Activated naive CD4-positive, alpha-beta T cell treated with anti-CD3 and anti-CD28 coated beads for 36 hours (primary cell): ENCODE data around the gene PAX9. TPM values are rescaled to one million over a fixed set of nuclear protein-coding genes. Genes with fewer than 3 reads are reported as not detected.
A peak's percentile ranks its signal among the peaks of the same experiment; 100 is the strongest.

Experiments
- CTCF ChIA-PET: fragments of 350-600 bp; sonication (Branson Sonifier 250); formaldehyde crosslinking; loops from one replicate; lab custom pipeline; 2021; ENCODE audit warnings: antibody characterized with exemption; lab: Charles Lee
- DNase-seq: peaks from one replicate; pipeline ENCODE4 v3.0.0-alpha.2; 2020
- H3K27ac Mint-ChIP-seq: one replicate; pipeline ENCODE4 v1.8.0; 2021; ENCODE audit warnings: mild to moderate bottlenecking, mixed read lengths
- H3K27me3 Mint-ChIP-seq: one replicate; pipeline ENCODE4 v1.8.0; 2021; ENCODE audit warnings: low read depth, mixed read lengths
- H3K36me3 Mint-ChIP-seq: one replicate; pipeline ENCODE4 v1.8.0; 2021; ENCODE audit warnings: low read depth, mixed read lengths
- H3K4me1 Mint-ChIP-seq: one replicate; pipeline ENCODE4 v1.8.0; 2021; ENCODE audit warnings: low read depth, mixed read lengths
- H3K4me3 Mint-ChIP-seq: one replicate; pipeline ENCODE4 v1.8.0; 2021; ENCODE audit warnings: mild to moderate bottlenecking, moderate library complexity, mixed read lengths
- H3K9me3 Mint-ChIP-seq: one replicate; pipeline ENCODE4 v1.8.0; 2021; ENCODE audit warnings: mixed read lengths
- intact Hi-C: fragments of 100-400 bp; cut with micrococcal nuclease; formaldehyde crosslinking; loops from one replicate; pipeline ENCODE4 v1.15.1; 2023
- total RNA-seq, 2 experiments: library from RNA; stranded (reverse); gene quantifications; one replicate each; pipeline ENCODE4 v1.2.3, GENCODE V29; 2021

PAX9 gene
- not detected for total RNA-seq

GRCh38 chr14:36661506-36662257 lies at the start of gene PAX9:
Gene PAX9 (plus strand): TSS chr14:36661860. CDS start chr14:36662090, 230 bp downstream.
- CTCF ChIA-PET: no interaction called here
- Mint-ChIP-seq H3K36me3 (no peaks in the 10 kb centered on the region), H3K4me1 (peaks cover 44% of the 10 kb centered on the region), H3K27ac (peak within 1 kb of the TSS; percentile 41), H3K9me3 (no peaks in the 10 kb centered on the region), H3K27me3 (peaks cover 92% of the 10 kb centered on the region), H3K4me3 (peak within 1 kb of the TSS; percentile 48)
- intact Hi-C loops: loop anchor here (5.0 to 10.0 kb wide), 3 partner anchors 86 to 936 kb away; partner anchors contain the start of genes FOXA1 and TTC6
- DNase-seq: peak; percentile 65

GRCh38 chr14:36617824-36618223 lies 43.8 kb upstream of the PAX9 start:
- Mint-ChIP-seq H3K36me3 (no peaks in the 10 kb centered on the region), H3K4me3 (no peak overlapping the region), H3K27me3 (no peaks in the 10 kb centered on the region), H3K27ac (no peak overlapping the region), H3K4me1 (no peaks in the 10 kb centered on the region), H3K9me3 (peaks cover 6% of the 10 kb centered on the region)
- intact Hi-C loops: no loop called here
- no peak for DNase-seq
- CTCF ChIA-PET: no interaction called here

- intact Hi-C loops: no loop called here
- Mint-ChIP-seq H3K27me3 (no peaks in the 10 kb centered on the region), H3K4me1 (no peaks in the 10 kb centered on the region), H3K36me3 (no peaks in the 10 kb centered on the region), H3K9me3 (peaks cover 8% of the 10 kb centered on the region), H3K27ac (no peak overlapping the region), H3K4me3 (no peak overlapping the region)
- CTCF ChIA-PET: no interaction called here
- DNase-seq: no peak
Measured at GRCh38 chr14:36618641-36619040, 43.0 kb upstream of the PAX9 start.

- Mint-ChIP-seq H3K9me3 (peaks cover 8% of the 10 kb centered on the region), H3K36me3 (no peaks in the 10 kb centered on the region), H3K4me3 (no peak overlapping the region), H3K27ac (no peak overlapping the region), H3K27me3 (peaks cover 2% of the 10 kb centered on the region), H3K4me1 (no peaks in the 10 kb centered on the region)
- CTCF ChIA-PET: no interaction called here
- no peak for DNase-seq
- intact Hi-C loops: no loop called here
Measured at GRCh38 chr14:36619131-36619530, 42.5 kb upstream of the PAX9 start.

GRCh38 chr14:36619853-36620252 lies 41.8 kb upstream of the PAX9 start:
- intact Hi-C loops: no loop called here
- Mint-ChIP-seq H3K36me3 (no peaks in the 10 kb centered on the region), H3K9me3 (peaks cover 6% of the 10 kb centered on the region), H3K27me3 (peaks cover 5% of the 10 kb centered on the region), H3K4me3 (no peak overlapping the region), H3K27ac (no peak overlapping the region), H3K4me1 (no peaks in the 10 kb centered on the region)
- CTCF ChIA-PET: no interaction called here
- no peak for DNase-seq

- CTCF ChIA-PET: interaction anchor here (0.6 kb wide), 1 partner anchor 19 kb away, joined by 3 read pairs; no protein-coding TSS in a partner anchor
- Mint-ChIP-seq H3K27me3 (peaks cover 20% of the 10 kb centered on the region), H3K4me1 (no peaks in the 10 kb centered on the region), H3K9me3 (peaks cover 5% of the 10 kb centered on the region), H3K27ac (no peak overlapping the region), H3K36me3 (no peaks in the 10 kb centered on the region), H3K4me3 (no peak overlapping the region)
- DNase-seq: no peak
- intact Hi-C loops: no loop called here
Measured at GRCh38 chr14:36625014-36625413, 36.6 kb upstream of the PAX9 start.

- H3K27ac Mint-ChIP-seq: no peak overlapping the region
- intact Hi-C loops: no loop called here
- CTCF ChIA-PET: no interaction called here
- H3K27me3 Mint-ChIP-seq: peaks cover 20% of the 10 kb centered on the region
- no peaks in the 10 kb centered on the region for H3K36me3 Mint-ChIP-seq
- H3K9me3 Mint-ChIP-seq: peaks cover 4% of the 10 kb centered on the region
- no peaks in the 10 kb centered on the region for H3K4me1 Mint-ChIP-seq
- DNase-seq: no peak
- H3K4me3 Mint-ChIP-seq: no peak overlapping the region
Measured at GRCh38 chr14:36625436-36625835, 36.2 kb upstream of the PAX9 start.

GRCh38 chr14:36626151-36626550 lies 35.5 kb upstream of the PAX9 start:
- intact Hi-C loops: no loop called here
- no peak for DNase-seq
- Mint-ChIP-seq H3K27ac (no peak overlapping the region), H3K9me3 (peaks cover 4% of the 10 kb centered on the region), H3K4me3 (no peak overlapping the region), H3K27me3 (peaks cover 23% of the 10 kb centered on the region), H3K36me3 (no peaks in the 10 kb centered on the region), H3K4me1 (no peaks in the 10 kb centered on the region)
- CTCF ChIA-PET: no interaction called here

- H3K9me3 Mint-ChIP-seq: peaks cover 2% of the 10 kb centered on the region
- CTCF ChIA-PET: interaction anchor here (0.9 kb wide), 1 partner anchor 18 kb away, joined by 3 read pairs; no protein-coding TSS in a partner anchor
- intact Hi-C loops: no loop called here
- H3K27me3 Mint-ChIP-seq: peaks cover 27% of the 10 kb centered on the region
- H3K36me3 Mint-ChIP-seq: no peaks in the 10 kb centered on the region
- H3K27ac Mint-ChIP-seq: no peak overlapping the region
- H3K4me3 Mint-ChIP-seq: no peak overlapping the region
- H3K4me1 Mint-ChIP-seq: no peaks in the 10 kb centered on the region
- no peak for DNase-seq
Measured at GRCh38 chr14:36627981-36628380, 33.7 kb upstream of the PAX9 start.

GRCh38 chr14:36633580-36633979 lies 28.1 kb upstream of the PAX9 start:
- no peak for DNase-seq
- CTCF ChIA-PET: no interaction called here
- intact Hi-C loops: no loop called here
- no peak overlapping the region for H3K4me3 Mint-ChIP-seq
- H3K27ac Mint-ChIP-seq: no peak overlapping the region
- H3K4me1 Mint-ChIP-seq: no peaks in the 10 kb centered on the region
- no peaks in the 10 kb centered on the region for H3K36me3 Mint-ChIP-seq
- H3K27me3 Mint-ChIP-seq: peaks cover 11% of the 10 kb centered on the region
- H3K9me3 Mint-ChIP-seq: peaks cover 2% of the 10 kb centered on the region

- intact Hi-C loops: loop anchor here (5.0 kb wide), 1 partner anchor 505 kb away; no protein-coding TSS in a partner anchor
- peaks cover 1% of the 10 kb centered on the region for H3K36me3 Mint-ChIP-seq
- peaks cover 5% of the 10 kb centered on the region for H3K4me1 Mint-ChIP-seq
- no peak overlapping the region for H3K4me3 Mint-ChIP-seq
- peaks cover 56% of the 10 kb centered on the region for H3K27me3 Mint-ChIP-seq
- no peak overlapping the region for H3K27ac Mint-ChIP-seq
- DNase-seq: no peak
- no peaks in the 10 kb centered on the region for H3K9me3 Mint-ChIP-seq
- CTCF ChIA-PET: interaction anchor here (1.2 kb wide), 1 partner anchor 19 kb away, joined by 3 read pairs; no protein-coding TSS in a partner anchor
Measured at GRCh38 chr14:36646664-36647416, 14.8 kb upstream of the PAX9 start.

GRCh38 chr14:36647417-36647823 lies 14.2 kb upstream of the PAX9 start:
- intact Hi-C loops: loop anchor here (5.0 kb wide), 1 partner anchor 505 kb away; no protein-coding TSS in a partner anchor
- Mint-ChIP-seq H3K9me3 (no peaks in the 10 kb centered on the region), H3K4me3 (no peak overlapping the region), H3K4me1 (peaks cover 5% of the 10 kb centered on the region), H3K27me3 (peaks cover 53% of the 10 kb centered on the region), H3K36me3 (peaks cover 1% of the 10 kb centered on the region), H3K27ac (no peak overlapping the region)
- CTCF ChIA-PET: no interaction called here
- no peak for DNase-seq
